Stromal cell of bone marrow (primary cell): Measurements from ENCODE around the gene RFX7.

Source experiments
- DNase-seq: peaks from one replicate; pipeline ENCODE4 v3.0.0-alpha.2; 2012; ENCODE audit warnings: low read depth

Gene RFX7

GRCh38 chr15:56244038-56244810 lies 545 bp upstream of the RFX7 start:
- no peak for DNase-seq

- DNase-seq = no peak
Observed at GRCh38 chr15:56242576-56243162, 1.0 kb downstream of the RFX7 start.

- DNase-seq = no peak
Observed at GRCh38 chr15:56241374-56242105, 2.1 kb downstream of the RFX7 start.

- no peak for DNase-seq
Observed at GRCh38 chr15:56240390-56240789, 3.3 kb downstream of the RFX7 start.

- DNase-seq = no peak
Observed at GRCh38 chr15:56236197-56236596, 7.5 kb downstream of the RFX7 start.

GRCh38 chr15:56234804-56235203 lies 8.9 kb downstream of the RFX7 start:
- no peak for DNase-seq

- DNase-seq = no peak
Observed at GRCh38 chr15:56233549-56233948, 10.1 kb downstream of the RFX7 start.

- no peak for DNase-seq
Observed at GRCh38 chr15:56232058-56232457, 11.6 kb downstream of the RFX7 start.

- DNase-seq = no peak
Observed at GRCh38 chr15:56228854-56229253, 14.8 kb downstream of the RFX7 start.

GRCh38 chr15:56228352-56228751 lies 15.3 kb downstream of the RFX7 start:
- DNase-seq = no peak

- DNase-seq = no peak
Observed at GRCh38 chr15:56227780-56228179, 15.9 kb downstream of the RFX7 start.

GRCh38 chr15:56227306-56227705 lies 16.4 kb downstream of the RFX7 start:
- DNase-seq = no peak

GRCh38 chr15:56225520-56225919 lies 18.2 kb downstream of the RFX7 start:
- no peak for DNase-seq

GRCh38 chr15:56222302-56222701 lies 21.4 kb downstream of the RFX7 start:
- no peak for DNase-seq

GRCh38 chr15:56217341-56217740 lies 26.3 kb downstream of the RFX7 start:
- no peak for DNase-seq

- DNase-seq = peak; percentile 68
Observed at GRCh38 chr15:56215769-56216168, 27.9 kb downstream of the RFX7 start.

GRCh38 chr15:56211960-56212550 lies 31.6 kb downstream of the RFX7 start:
- no peak for DNase-seq

GRCh38 chr15:56211064-56211463 lies 32.6 kb downstream of the RFX7 start:
- no peak for DNase-seq

GRCh38 chr15:56208641-56209155 lies 35.0 kb downstream of the RFX7 start:
- peak; percentile 9 for DNase-seq

- no peak for DNase-seq
Observed at GRCh38 chr15:56208185-56208584, 35.5 kb downstream of the RFX7 start.

- DNase-seq = no peak
Observed at GRCh38 chr15:56207711-56208110, 36.0 kb downstream of the RFX7 start.

- DNase-seq = no peak
Observed at GRCh38 chr15:56207092-56207491, 36.6 kb downstream of the RFX7 start.
